Neutrophil (primary cell): ENCODE results near the gene PRSS37.
"Not testable (repeated sequence)": the region's sequence is repeated elsewhere in the genome, so short reads cannot be mapped to it uniquely, and the experiment has no call there.

ENCODE experiments used
- H3K27ac ChIP-seq: fragments of 200-600 bp; sonication (generic); 2 replicates; pipeline ENCODE4 v1.5.1; 2016; ENCODE audit warnings: mild to moderate bottlenecking, moderate library complexity
- H3K27me3 ChIP-seq: fragments of 200-600 bp; sonication (generic); 2 replicates; pipeline ENCODE4 v1.6.0; 2016; ENCODE audit warnings: mild to moderate bottlenecking
- H3K36me3 ChIP-seq: fragments of 200-600 bp; sonication (generic); 2 replicates; pipeline ENCODE4 v1.5.1; 2017
- H3K4me1 ChIP-seq, 2 experiments: fragments of 200-600 bp in 1 of 2; sonication (generic) in 1 of 2; 1 replicate in 1 of 2; 2 replicates in 1 of 2; pipeline versions ENCODE4 v1.5.1 to v1.6.1; 2013 to 2016; ENCODE audit warnings: low read depth in 1 of 2, low read length in 1 of 2, mild to moderate bottlenecking in 1 of 2, moderate library complexity in 1 of 2; ENCODE audit not compliant: control insufficient read depth in 1 of 2, insufficient read depth in 1 of 2
- H3K4me3 ChIP-seq, 2 experiments: fragments of 200-600 bp in 1 of 2; sonication (generic) in 1 of 2; 1 replicate in 1 of 2; 2 replicates in 1 of 2; pipeline ENCODE4 v1.5.1; 2013 to 2016; ENCODE audit warnings: low read depth in 1 of 2, low read length in 1 of 2, mild to moderate bottlenecking in 1 of 2, moderate library complexity in 1 of 2
- H3K9me3 ChIP-seq: fragments of 200-600 bp; sonication (generic); 2 replicates; pipeline ENCODE4 v1.5.1; 2016
- TF ChIP-seq, protein P1 (sequence below): fragments of 200-600 bp; sonication (generic); IDR thresholded peaks from 2 replicates; pipeline ENCODE4 v1.5.1; 2016; ENCODE audit warnings: antibody characterized with exemption

PRSS37 gene

DNA sequence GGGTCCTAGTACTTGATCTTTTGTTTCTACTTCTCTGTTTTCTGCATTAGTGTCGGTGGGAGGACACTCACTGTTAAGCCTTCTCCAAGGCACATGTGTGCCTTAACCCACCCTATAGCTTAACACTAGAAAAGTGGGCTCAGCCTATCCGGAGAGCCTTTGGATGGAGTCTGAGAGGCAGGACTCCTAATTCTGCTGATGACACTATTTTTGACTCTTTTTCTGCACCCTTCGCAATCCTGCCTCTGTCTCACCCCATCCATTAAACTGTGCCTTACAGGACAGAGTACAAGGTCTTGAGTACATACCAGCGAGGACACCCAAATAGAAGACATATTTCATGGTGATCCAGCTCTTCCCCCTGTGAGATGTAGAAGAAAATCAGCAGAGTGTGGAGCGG is 577 bp downstream of the PRSS37 start:
- Histone ChIP-seq H3K27ac (no peak overlapping the region), H3K4me3 (no peak overlapping the region), H3K36me3 (no peaks in the 10 kb centered on the region), H3K27me3 (no peaks in the 10 kb centered on the region), H3K4me1 (no peaks in the 10 kb centered on the region), H3K9me3 (no peaks in the 10 kb centered on the region)
- TF ChIP-seq, protein P1, sequence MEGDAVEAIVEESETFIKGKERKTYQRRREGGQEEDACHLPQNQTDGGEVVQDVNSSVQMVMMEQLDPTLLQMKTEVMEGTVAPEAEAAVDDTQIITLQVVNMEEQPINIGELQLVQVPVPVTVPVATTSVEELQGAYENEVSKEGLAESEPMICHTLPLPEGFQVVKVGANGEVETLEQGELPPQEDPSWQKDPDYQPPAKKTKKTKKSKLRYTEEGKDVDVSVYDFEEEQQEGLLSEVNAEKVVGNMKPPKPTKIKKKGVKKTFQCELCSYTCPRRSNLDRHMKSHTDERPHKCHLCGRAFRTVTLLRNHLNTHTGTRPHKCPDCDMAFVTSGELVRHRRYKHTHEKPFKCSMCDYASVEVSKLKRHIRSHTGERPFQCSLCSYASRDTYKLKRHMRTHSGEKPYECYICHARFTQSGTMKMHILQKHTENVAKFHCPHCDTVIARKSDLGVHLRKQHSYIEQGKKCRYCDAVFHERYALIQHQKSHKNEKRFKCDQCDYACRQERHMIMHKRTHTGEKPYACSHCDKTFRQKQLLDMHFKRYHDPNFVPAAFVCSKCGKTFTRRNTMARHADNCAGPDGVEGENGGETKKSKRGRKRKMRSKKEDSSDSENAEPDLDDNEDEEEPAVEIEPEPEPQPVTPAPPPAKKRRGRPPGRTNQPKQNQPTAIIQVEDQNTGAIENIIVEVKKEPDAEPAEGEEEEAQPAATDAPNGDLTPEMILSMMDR = no peak

DNA sequence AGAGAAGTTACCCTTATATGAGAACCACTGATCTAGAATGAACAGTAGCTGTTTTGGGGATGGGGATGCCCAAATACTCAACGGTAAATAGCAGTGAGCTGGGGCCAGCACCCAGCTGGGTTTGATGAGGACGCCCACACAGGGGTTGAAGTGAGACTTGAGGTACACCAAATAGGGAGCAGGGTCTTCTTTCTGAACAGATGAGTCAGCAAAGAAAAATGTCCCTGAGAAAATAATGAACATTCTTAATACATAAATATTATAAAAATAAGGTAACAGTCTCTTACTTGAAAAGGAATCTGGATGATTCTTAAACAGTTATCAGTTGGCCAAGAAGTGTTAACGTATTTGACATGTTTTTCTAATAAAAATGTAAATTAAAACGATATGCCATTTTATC is 2.0 kb downstream of the PRSS37 start:
- H3K4me3 ChIP-seq = no peak overlapping the region
- TF ChIP-seq, protein P1 = no peak
- H3K36me3 ChIP-seq = no peaks in the 10 kb centered on the region
- no peaks in the 10 kb centered on the region for H3K27me3 ChIP-seq
- no peak overlapping the region for H3K27ac ChIP-seq
- H3K4me1 ChIP-seq = no peaks in the 10 kb centered on the region
- no peaks in the 10 kb centered on the region for H3K9me3 ChIP-seq

DNA sequence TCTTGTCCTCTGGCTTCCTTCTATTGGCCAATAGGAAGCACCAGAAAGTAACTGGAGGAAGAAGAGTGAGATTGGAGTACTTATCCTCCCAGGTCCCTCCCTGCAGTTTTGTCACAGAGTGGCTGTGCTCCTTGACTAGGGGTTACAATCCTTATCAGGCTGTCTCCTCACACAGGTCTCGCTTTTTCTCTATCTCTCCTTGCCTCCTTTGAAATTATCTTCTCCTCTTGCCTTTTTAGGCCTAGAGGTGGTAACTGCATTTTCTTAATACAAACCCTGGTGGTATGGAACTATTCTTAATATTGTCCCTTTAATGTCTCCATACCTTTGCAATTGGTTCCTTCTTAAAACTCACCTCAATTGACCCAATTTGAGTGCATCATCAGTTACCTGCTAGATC is 2.7 kb downstream of the PRSS37 start:
- H3K27me3 ChIP-seq = no peaks in the 10 kb centered on the region
- no peak overlapping the region for H3K4me3 ChIP-seq
- TF ChIP-seq, protein P1 = no peak
- H3K9me3 ChIP-seq = no peaks in the 10 kb centered on the region
- H3K36me3 ChIP-seq = no peaks in the 10 kb centered on the region
- no peak overlapping the region for H3K27ac ChIP-seq
- H3K4me1 ChIP-seq = no peaks in the 10 kb centered on the region

DNA sequence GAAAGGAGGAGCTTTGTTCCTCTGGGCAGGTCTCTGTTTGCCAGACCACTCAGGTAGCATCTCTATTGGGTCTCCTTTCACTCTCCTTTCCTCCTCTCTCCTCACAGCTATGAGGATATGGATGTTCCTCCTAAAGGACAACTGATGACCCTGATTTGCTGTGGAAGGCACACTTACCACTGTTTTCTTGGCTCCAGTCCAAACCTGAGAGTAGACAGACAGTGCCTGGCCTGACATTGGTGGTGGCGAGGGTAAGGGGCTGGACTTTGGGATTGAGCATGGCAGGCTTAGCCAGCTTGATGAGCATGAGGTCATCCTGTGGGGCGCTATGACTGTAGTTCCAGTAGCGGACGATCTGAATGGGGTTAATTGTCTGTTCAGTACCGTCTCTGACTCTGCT is 3.6 kb downstream of the PRSS37 start:
- Histone ChIP-seq H3K4me1 (no peaks in the 10 kb centered on the region), H3K27me3 (no peaks in the 10 kb centered on the region), H3K36me3 (no peaks in the 10 kb centered on the region), H3K9me3 (no peaks in the 10 kb centered on the region), H3K27ac (no peak overlapping the region), H3K4me3 (no peak overlapping the region)
- TF ChIP-seq, protein P1 = no peak

DNA sequence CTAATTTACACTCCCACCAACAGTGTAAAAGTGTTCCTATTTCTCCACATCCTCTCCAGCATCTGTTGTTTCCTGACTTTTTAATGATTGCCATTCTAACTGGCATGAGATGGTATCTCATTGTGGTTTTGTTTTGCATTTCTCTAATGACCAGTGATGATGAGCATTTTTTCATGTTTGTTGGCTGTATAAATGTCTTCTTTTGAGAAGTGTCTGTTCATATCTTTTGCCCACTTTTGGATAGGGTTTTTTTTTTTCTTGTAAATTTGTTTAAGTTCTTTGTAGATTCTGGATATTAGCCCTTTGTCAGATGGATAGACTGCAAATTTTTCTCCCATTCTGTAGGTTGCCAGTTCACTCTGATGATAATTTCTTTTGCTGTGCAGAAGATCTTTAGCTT is 18.9 kb downstream of the PRSS37 start:
- not testable (repeated sequence) for H3K4me1 ChIP-seq, H3K27ac ChIP-seq, H3K4me3 ChIP-seq, H3K27me3 ChIP-seq, H3K36me3 ChIP-seq
- H3K9me3 ChIP-seq = peaks cover 12% of the 10 kb centered on the region

DNA sequence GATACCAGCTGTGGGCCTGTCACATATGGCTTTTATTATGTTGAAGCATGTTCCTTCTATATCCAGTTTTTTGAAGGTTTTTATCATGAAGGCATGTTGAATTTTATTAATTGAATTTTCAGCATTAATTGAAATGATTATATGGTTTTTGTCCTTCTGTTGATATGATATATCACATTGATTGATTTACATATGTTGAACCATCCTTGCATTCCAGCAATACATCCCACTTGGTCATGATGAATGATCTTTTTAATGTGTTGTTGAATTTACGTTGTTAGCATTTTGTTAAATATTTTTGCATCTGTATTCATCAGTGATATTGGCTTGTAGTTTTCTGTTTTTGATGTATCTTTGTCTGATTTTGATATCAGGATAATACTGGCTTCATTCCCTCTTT is 21.2 kb downstream of the PRSS37 start:
- Histone ChIP-seq H3K4me3 (no peak overlapping the region), H3K27ac (no peak overlapping the region), H3K9me3 (peaks cover 12% of the 10 kb centered on the region), H3K4me1 (no peaks in the 10 kb centered on the region), H3K36me3 (no peaks in the 10 kb centered on the region), H3K27me3 (no peaks in the 10 kb centered on the region)
- TF ChIP-seq, protein P1 = no peak
